GM19372 (cell line): ENCODE data around the gene IFIT1B.
A peak's percentile ranks its signal among the peaks of the same experiment; 100 is the strongest.
"Not testable (repeated sequence)": the region's sequence is repeated elsewhere in the genome, so short reads cannot be mapped to it uniquely, and the experiment has no call there.

Experiments used
- ATAC-seq: cut with Tn5 transposase; IDR thresholded peaks from one replicate; pipeline ENCODE4 v1.9.1; 2021; ENCODE audit warnings: mild to moderate bottlenecking, low read depth, moderate library complexity; ENCODE audit not compliant: unreplicated experiment

Gene IFIT1B

DNA sequence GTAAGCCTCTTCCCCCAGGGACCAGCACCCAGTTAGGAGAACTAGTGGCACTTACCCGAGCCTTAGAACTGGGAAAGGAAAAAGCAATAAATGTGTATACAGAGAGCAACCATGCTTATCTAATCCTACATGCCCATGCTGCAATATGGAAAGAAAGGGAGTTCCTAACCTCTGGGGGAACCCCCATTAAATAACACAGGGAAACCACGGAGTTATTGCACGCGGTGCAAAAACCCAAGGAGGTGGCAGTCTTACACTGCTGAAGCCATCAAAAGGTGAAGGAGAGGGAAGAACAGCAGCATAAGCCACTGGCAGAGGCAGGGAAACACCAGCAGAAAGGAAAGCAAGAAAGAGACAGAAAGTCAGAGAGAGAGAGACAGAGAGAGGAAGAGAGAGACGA is 32.7 kb downstream of the IFIT1B start:
- ATAC-seq = not testable (repeated sequence)

GRCh38 chr10:89411135-89411534 is 33.3 kb downstream of the IFIT1B start:
- ATAC-seq = not testable (repeated sequence)

GRCh38 chr10:89412276-89412675 is 34.4 kb downstream of the IFIT1B start:
- not testable (repeated sequence) for ATAC-seq

DNA sequence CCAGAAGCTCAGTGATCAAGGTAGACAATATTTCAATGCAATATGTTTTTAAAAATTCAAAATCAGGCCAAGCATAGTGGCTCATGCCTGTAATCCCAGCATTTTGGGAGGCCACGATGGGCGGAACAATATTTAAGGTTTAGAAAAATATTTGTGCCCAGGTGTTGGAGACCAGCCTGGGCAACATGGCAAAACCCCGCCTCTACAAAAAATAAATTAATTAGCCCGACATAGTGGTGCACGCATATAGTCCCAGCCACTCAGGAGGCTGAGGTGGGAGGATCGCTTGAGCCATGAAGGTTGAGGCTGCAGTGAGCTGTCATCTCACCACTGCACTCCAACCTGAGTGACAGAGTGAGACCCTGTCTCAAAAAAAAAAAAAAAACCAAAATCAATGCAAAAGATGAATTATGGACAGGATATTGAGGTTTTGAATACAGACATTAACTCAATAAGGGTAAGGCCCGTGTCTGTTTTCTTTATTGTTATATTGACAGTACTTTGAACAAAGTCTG is 35.6 kb downstream of the IFIT1B start:
- ATAC-seq = no peak

DNA sequence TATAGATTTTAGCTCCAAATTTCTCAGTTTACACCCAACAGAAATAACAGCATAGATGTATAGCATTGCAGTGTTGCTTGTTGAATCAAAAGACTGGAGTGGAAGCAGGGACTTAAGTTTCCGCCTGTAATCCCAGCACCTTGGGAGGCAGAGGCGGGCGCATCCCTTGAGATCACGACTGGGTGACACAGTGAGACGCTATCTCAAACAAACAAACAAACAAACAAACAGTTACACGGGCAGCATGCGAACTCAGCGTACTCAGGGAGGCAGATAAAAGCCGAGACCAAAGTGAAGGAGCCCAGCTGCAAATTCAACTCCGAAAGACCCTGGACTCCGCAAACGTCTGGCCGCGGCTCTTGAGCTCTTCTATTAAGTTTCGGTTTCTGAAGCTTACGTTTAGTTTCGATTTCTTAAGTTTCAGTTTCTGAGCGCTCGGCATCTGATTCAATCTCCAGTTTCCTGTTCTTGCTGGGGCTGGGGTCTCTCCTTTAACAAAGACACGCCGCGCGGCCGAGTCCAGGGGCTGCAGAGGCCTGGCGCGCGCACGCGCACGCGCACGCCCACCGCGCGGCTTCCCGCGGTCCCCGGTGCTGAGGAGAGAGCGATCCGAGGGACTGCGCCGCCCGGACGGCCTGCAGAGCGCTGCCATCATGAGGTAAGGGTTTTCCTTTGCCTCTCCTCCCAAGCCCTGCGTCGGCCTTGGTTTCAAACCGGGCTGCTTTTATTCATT is 36.5 kb downstream of the IFIT1B start, which contains the start of gene IFIT5:
IFIT5 (plus strand) TSS at position 423 of the 733 bp plus-strand sequence; CDS start at position 654, 231 bp downstream.
- ATAC-seq = peak; percentile 75

DNA sequence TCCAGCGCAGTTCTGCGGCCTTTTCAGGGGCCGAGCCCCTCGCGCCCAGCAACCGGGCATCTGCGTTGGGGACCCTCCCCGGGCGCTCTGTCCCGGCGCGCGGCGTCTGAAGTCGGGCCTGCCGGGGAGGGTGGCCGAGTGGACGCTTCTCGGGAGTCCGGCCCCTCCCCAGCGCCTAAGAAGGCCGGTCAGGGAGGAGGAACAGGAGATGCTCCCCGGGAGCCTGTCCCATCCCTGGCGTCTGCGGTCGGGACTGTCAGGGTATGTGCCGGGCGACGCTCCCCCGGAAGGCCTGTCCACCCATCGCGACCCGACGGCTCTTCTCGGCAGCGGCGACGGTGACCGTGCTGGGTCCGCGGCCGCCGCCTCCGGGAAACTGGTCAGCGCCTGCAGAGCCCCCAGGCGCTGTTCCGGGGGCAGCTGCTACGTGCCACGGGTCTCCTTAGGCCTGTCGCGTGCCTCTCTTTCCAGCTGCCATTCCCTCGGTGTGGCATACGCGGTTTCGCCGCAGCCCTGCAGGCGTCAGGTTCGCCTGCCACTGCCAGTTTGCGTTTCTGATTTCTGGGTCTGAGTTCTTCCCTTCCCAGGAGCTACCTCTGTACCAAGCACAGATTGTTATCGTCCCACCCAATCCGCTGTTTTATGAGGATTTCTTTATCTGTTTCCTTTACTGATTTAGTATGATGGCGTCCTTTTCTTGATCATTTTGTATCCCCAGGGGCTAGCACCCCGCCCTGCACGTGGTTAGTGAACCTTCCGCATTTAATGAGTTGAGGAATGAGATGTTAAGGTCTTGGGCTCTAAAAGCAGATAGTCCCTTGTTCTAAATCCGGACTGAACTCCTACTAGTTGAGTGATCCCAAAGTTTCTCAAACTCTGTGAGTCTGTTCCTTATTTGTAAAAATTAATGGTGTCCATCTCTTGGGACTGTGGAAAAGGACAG is 37.3 kb downstream of the IFIT1B start:
- ATAC-seq = peak; percentile 30

GRCh38 chr10:89416465-89416864 is 38.6 kb downstream of the IFIT1B start:
- ATAC-seq = no peak

DNA sequence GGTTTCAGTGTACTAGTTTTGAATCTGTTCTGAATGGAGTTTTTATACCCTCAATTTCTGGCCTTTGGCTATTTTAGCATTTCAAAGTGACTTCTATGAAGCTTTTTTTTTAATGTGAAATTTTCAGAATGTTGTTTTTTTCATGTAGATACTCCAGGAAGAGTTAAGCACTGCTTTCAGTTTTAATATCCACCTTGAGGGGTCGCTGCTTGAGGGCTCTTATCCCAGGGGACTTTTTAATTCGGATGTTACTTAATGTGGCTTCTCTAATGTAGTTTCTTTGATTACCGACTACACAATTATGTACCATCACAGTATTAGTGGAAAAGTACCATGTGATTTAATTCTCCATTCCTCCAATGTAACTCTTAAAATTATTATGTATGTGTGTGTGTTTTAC is 41.7 kb downstream of the IFIT1B start:
- no peak for ATAC-seq

DNA sequence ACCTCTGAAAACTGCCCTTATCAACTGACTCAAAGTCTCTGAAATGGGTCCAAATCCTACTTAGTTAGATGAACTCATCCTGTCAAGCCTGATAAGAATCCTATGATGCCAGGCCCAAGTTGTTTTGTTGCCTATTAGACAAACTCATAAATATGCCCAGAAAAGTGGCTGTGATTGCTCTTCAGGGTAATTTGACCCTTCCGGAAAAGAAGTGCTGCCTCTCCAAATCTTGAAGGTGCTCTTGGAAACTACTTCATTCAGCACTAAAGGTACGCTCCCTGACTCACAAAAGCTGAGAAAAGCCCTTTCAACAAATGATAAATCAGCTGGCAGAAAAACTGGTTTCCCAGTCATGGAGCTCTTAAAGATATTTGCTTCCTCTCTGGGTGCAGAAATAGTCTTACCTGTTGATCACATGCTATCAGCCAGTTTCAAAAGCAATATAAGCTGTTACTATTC is 43.2 kb downstream of the IFIT1B start:
- no peak for ATAC-seq

- ATAC-seq = no peak
These were observed 47.1 kb downstream of the IFIT1B start for GRCh38 chr10:89425000-89425399.

GRCh38 chr10:89426230-89426868 is 48.5 kb downstream of the IFIT1B start:
- no peak for ATAC-seq

DNA sequence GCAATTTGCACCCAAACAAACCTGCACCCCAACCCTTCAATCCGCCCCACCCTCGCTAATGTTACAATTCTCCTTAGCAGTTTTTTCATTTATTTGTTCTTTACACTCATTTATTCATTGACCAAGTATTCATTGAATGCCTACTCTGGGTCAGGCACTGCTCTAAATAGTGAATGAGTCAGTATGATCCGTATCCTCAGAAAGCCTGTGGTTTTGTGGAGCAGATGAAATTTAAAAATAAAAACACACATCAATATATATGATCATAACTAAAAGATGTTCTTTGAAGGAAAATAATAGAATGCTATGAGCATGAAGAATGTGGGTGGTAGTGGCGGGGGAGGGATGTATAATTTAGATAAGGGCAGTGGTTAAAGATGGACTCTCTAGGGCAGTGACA is 49.8 kb downstream of the IFIT1B start:
- no peak for ATAC-seq

DNA sequence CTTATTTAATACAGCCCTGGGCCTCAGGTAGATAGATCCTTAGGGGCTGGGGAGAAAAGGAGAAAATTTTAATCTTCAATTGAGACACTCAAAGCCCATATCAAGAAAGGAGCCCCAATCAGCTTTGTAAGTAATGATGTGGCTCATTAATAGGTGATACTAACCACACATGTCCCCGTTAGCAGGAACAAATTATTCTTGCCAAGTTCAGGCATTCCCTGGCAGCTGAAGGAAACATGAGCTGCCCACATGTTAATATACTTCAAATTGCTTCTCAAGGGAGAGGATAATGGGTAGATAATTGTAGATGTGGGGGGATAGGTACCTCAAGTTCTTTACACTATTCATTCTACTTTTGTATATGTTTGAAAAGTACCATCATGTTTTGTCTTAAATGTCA is 51.0 kb downstream of the IFIT1B start:
- ATAC-seq = no peak

DNA sequence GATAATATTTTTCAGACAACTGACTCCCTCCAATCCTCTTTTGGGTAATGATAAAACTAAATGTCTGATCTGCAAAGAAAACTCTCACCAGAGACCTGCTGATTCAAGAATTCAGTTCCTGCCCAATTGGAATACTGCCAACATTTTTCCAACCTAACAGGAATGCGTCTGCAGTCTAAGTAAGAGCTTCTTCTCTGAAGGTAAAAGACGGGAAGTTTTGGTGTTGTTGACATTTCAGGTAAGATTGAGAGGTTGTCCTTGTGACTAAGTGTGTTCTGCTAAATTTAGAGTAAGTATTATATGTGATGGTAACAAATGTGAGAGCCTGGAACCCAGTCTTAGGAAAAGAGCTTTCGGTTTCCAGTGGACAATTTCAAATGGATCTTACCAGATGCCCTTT is 54.1 kb downstream of the IFIT1B start:
- ATAC-seq = no peak
